ENCODE results near the gene UGT2B7. TPM values are rescaled to one million over a fixed set of nuclear protein-coding genes. Genes with fewer than 3 reads are reported as not detected.

Gene UGT2B7
- total and polyA plus RNA-seq, 2 of the 13 experiments (the other 11 are each of a cell fraction or from before 2014, with no cell fraction given): 26.8 to 41.8 TPM

GRCh38 chr4:69089388-69089787 is 6.9 kb upstream of the UGT2B7 start:
- H3K4me2 ChIP-seq (ENCODE audit: low read depth, low read length): no peak overlapping the region
- in situ Hi-C loops (cut with HindIII; ENCODE audit: extremely low pct_ligation_motif_present, low pct_unique_long_range_greater_than_20kb) (no loop called here), intact Hi-C loops (cut with micrococcal nuclease; ENCODE audit: unreplicated experiment) (no loop called here)
- H3K79me2 ChIP-seq (ENCODE audit: insufficient read depth, low read length): peaks cover 28% of the 10 kb centered on the region
- FAIRE-seq (no peak), DNase-seq (ENCODE audit: low spot score) (no peak), ATAC-seq (no peak)
- no TSS peak for BruUV-seq (replicated peaks)
- no peaks in the 10 kb centered on the region for H3K9me3 ChIP-seq (ENCODE audit: low read length)
- no peak overlapping the region for H2AFZ ChIP-seq (ENCODE audit: low read length)
- no peak overlapping the region for H3K27ac ChIP-seq (ENCODE audit: extremely low read length, insufficient read depth, low read length)
- ChIA-PET CTCF (ENCODE audit: low intra/inter-chr PET ratio, low total read pairs) (no interaction called here), POLR2A (no interaction called here)
- H3K27me3 ChIP-seq (ENCODE audit: control insufficient read depth in 1 of 2, insufficient read depth in 2 of 2, low read length in 2 of 2): no peaks in the 10 kb centered on the region
- H3K36me3 ChIP-seq (replicated peaks in 1 of 2; ENCODE audit: control insufficient read depth in 1 of 2, insufficient read depth in 2 of 2, low read length in 2 of 2): no peaks in the 10 kb centered on the region
- 78% methylated on average over 1 of the region's 1 CpG for WGBS (ENCODE audit: low lambda C conversion rate)
- peaks cover 20% of the 10 kb centered on the region for H3K4me1 ChIP-seq (ENCODE audit: insufficient read depth, low read length)
- no peak overlapping the region for H3K4me3 ChIP-seq (replicated peaks in 1 of 3; ENCODE audit: insufficient read depth in 1 of 3, low read depth in 2 of 3, low read length in 3 of 3)
- H3K9ac ChIP-seq (ENCODE audit: insufficient read depth, low read depth, low read length): no peak overlapping the region
- TF ChIP-seq ZNF577 (CRISPR knock-in tag; IDR thresholded peaks at IDR 0.05; ENCODE audit: borderline replicate concordance, low read depth) (no peak), CHCHD3 (CRISPR knock-in tag; IDR thresholded peaks at IDR 0.05) (no peak), EHMT2 (IDR thresholded peaks at IDR 0.05; ENCODE audit: borderline replicate concordance, low read depth, low read length) (0 out of 2 replicates have a peak, but pooled peaks have one; percentile 33), GATA4 (IDR thresholded peaks at IDR 0.05; ENCODE audit: borderline replicate concordance, low read depth) (no peak), ZNF644 (CRISPR knock-in tag; IDR thresholded peaks at IDR 0.05; ENCODE audit: low read depth) (peak; percentile 71; the same call in 1 of the 2 replicates), POGZ (CRISPR knock-in tag; IDR thresholded peaks at IDR 0.05) (no peak), ZNF318 (CRISPR knock-in tag; IDR thresholded peaks at IDR 0.05) (no peak), HNF4A (CRISPR knock-in tag; IDR thresholded peaks at IDR 0.05) (peak; percentile 25), RELA (CRISPR knock-in tag; IDR thresholded peaks at IDR 0.05) (no peak), ZNF460 (CRISPR knock-in tag; IDR thresholded peaks at IDR 0.05; ENCODE audit: borderline replicate concordance) (no peak), TGIF2 (CRISPR knock-in tag; IDR thresholded peaks at IDR 0.05) (no peak)
- H4K20me1 ChIP-seq (ENCODE audit: insufficient read depth, low read length): no peaks in the 10 kb centered on the region
